ENCODE measurements around the gene PLA2G4B. TPM values are rescaled to one million over a fixed set of nuclear protein-coding genes. Genes with fewer than 3 reads are reported as not detected.
A peak's percentile ranks its signal among the peaks of the same experiment; 100 is the strongest.

Gene PLA2G4B
- total RNA-seq, 2 experiments from 2014 or later: 2.1 to 2.2 TPM

GRCh38 chr15:41817327-41817726 is 21.3 kb upstream of the PLA2G4B start:
- peaks cover 2% of the 10 kb centered on the region for H3K36me3 Mint-ChIP-seq
- no peaks in the 10 kb centered on the region for H3K9me3 Mint-ChIP-seq
- H3K27me3 Mint-ChIP-seq: no peaks in the 10 kb centered on the region
- no peak overlapping the region for H3K4me3 Mint-ChIP-seq
- H3K4me1 Mint-ChIP-seq: no peaks in the 10 kb centered on the region
- H3K27ac Mint-ChIP-seq: no peak overlapping the region
- no peak for DNase-seq

- H3K36me3 Mint-ChIP-seq: peaks cover 2% of the 10 kb centered on the region
- no peaks in the 10 kb centered on the region for H3K4me1 Mint-ChIP-seq
- H3K4me3 Mint-ChIP-seq: no peak overlapping the region
- H3K27me3 Mint-ChIP-seq: no peaks in the 10 kb centered on the region
- H3K27ac Mint-ChIP-seq: no peak overlapping the region
- no peaks in the 10 kb centered on the region for H3K9me3 Mint-ChIP-seq
- DNase-seq: no peak
Measured at GRCh38 chr15:41817781-41818180, 20.9 kb upstream of the PLA2G4B start.

DNA sequence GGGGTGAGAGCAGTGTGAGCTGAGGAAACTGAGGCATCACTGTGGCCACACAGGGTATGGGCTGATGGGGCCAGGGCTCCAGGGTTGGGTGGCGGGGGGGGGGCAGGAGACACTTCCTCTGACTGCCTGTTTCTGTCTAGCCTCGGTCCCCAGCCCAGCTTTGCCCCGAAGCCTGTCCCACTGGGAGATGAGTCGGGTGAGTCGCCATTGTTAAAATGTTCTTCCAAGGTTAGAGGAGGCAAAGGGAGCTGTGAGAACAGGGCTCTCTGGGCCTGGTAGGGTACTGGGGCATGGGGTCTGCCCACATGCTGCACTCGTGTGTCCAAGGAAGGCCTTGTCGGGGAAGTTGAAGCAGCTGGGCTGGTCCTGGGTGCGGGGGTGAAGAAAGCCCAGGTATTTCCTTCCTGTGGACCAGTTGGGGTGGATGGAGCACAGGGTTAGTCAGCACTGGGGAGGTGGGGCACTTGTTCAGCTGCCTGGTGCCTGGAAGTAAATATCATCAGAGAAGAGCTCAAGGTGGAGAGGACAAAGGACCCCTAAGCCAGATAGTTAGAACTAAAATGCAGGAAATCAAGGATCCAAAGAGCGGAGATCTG is 19.1 kb upstream of the PLA2G4B start:
- H3K36me3 Mint-ChIP-seq: no peaks in the 10 kb centered on the region
- no peaks in the 10 kb centered on the region for H3K27me3 Mint-ChIP-seq
- DNase-seq: no peak
- no peaks in the 10 kb centered on the region for H3K4me1 Mint-ChIP-seq
- H3K4me3 Mint-ChIP-seq: no peak overlapping the region
- H3K27ac Mint-ChIP-seq: no peak overlapping the region
- no peaks in the 10 kb centered on the region for H3K9me3 Mint-ChIP-seq

GRCh38 chr15:41820791-41821423 is 17.7 kb upstream of the PLA2G4B start:
- no peak overlapping the region for H3K27ac Mint-ChIP-seq
- DNase-seq: no peak
- H3K36me3 Mint-ChIP-seq: no peaks in the 10 kb centered on the region
- no peaks in the 10 kb centered on the region for H3K9me3 Mint-ChIP-seq
- no peak overlapping the region for H3K4me3 Mint-ChIP-seq
- H3K4me1 Mint-ChIP-seq: no peaks in the 10 kb centered on the region
- no peaks in the 10 kb centered on the region for H3K27me3 Mint-ChIP-seq

DNA sequence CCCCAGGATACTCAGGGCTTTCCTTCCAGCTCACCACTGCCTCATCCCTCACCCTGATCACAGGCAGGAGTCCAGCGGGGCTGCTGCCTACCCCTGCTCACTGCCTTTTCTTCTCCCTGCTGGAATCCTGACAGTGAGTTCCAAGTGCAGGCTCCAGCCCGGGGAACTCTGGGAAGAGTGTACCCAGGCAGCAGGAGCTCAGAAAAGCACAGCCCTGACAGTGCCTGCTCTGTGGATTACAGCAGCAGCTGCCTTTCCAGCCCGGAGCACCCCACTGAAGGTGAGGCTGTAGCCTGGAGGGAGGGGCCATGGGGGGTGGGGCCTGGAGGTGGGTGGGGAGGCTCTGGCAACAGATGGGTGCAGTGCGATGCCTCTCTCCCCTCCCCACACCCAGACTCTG is 16.8 kb upstream of the PLA2G4B start:
- Mint-ChIP-seq H3K4me1 (no peaks in the 10 kb centered on the region), H3K4me3 (no peak overlapping the region), H3K27ac (no peak overlapping the region), H3K27me3 (no peaks in the 10 kb centered on the region), H3K9me3 (no peaks in the 10 kb centered on the region), H3K36me3 (no peaks in the 10 kb centered on the region)
- DNase-seq: no peak

DNA sequence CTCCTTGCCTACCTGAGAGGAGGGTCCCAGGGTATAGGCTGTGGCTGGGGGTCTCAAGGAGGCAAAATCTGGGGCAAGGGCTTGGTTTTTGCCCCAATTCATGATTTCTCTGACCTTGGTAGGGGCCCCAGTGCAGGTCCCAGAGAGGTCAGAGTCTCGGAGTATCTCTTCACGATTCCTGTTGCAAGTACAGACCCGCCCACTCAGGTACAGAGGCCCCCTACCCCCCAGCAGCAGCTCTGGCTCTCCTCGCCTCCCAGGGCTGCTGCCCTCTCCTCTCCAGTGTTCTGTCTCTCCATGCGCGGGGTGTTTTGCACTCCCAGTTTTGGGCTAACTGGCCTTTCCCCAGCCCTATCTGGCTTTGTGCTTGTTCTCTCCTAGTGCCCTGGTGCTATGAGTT is 16.2 kb upstream of the PLA2G4B start:
- Mint-ChIP-seq H3K4me1 (no peaks in the 10 kb centered on the region), H3K27me3 (no peaks in the 10 kb centered on the region), H3K27ac (no peak overlapping the region), H3K9me3 (no peaks in the 10 kb centered on the region), H3K4me3 (no peak overlapping the region), H3K36me3 (no peaks in the 10 kb centered on the region)
- DNase-seq: no peak

DNA sequence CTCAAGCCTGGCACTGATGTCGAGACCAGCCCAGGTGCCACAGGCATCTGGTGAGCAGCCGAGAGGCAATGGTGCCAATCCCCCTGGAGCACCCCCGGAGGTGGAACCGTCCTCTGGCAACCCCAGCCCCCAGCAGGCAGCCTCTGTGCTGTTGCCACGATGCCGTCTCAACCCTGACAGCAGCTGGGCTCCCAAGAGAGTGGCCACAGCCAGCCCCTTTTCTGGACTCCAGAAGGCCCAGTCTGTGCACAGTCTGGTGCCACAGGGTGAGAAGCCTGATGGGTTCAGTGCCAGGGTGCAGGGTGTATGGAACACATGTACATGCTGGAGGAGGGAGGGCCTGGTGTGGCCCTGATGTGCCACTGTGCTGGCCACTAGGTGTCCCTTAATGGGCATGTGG is 15.7 kb upstream of the PLA2G4B start:
- Mint-ChIP-seq H3K4me3 (no peak overlapping the region), H3K27me3 (no peaks in the 10 kb centered on the region), H3K9me3 (no peaks in the 10 kb centered on the region), H3K27ac (no peak overlapping the region), H3K4me1 (peaks cover 2% of the 10 kb centered on the region), H3K36me3 (no peaks in the 10 kb centered on the region)
- no peak for DNase-seq

DNA sequence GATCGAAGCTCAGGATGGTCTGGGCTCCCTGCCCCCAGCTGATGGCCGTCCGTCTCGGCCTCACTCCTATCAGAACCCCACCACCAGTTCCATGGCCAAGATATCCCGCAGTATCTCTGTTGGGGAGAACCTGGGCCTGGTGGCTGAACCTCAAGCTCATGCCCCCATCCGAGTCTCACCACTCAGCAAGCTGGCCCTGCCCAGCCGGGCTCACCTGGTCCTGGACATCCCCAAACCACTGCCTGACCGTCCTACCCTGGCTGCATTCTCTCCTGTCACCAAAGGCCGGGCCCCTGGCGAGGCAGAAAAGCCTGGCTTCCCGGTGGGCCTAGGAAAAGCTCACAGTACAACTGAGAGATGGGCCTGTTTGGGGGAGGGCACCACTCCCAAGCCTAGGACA is 15.1 kb upstream of the PLA2G4B start:
- H3K27ac Mint-ChIP-seq: no peak overlapping the region
- H3K9me3 Mint-ChIP-seq: no peaks in the 10 kb centered on the region
- H3K27me3 Mint-ChIP-seq: no peaks in the 10 kb centered on the region
- DNase-seq: no peak
- no peak overlapping the region for H3K4me3 Mint-ChIP-seq
- peaks cover 3% of the 10 kb centered on the region for H3K4me1 Mint-ChIP-seq
- H3K36me3 Mint-ChIP-seq: no peaks in the 10 kb centered on the region

GRCh38 chr15:41824062-41824745 is 14.4 kb upstream of the PLA2G4B start:
- Mint-ChIP-seq H3K36me3 (no peaks in the 10 kb centered on the region), H3K4me1 (peaks cover 9% of the 10 kb centered on the region), H3K27me3 (no peaks in the 10 kb centered on the region), H3K4me3 (no peak overlapping the region), H3K27ac (no peak overlapping the region), H3K9me3 (no peaks in the 10 kb centered on the region)
- DNase-seq: no peak

DNA sequence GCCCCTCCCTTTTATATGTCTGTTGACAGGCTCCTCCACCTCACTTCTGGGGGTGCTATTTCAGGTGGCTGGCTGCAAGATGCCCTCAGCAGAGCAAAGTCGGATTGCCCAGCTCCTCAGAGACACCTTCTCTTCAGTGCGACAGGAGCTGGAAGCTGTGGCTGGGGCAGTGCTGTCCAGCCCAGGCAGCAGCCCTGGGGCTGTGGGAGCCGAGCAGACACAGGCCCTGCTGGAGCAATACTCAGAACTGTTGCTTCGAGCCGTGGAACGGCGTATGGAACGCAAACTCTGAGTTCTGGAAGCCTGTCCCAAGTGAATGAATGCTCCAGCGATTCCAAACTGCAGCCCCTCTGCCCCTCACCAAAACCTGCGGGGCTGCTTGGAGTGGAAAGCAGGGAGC is 13.5 kb upstream of the PLA2G4B start:
- Mint-ChIP-seq H3K4me3 (no peak overlapping the region), H3K9me3 (no peaks in the 10 kb centered on the region), H3K4me1 (peaks cover 10% of the 10 kb centered on the region), H3K27ac (no peak overlapping the region), H3K27me3 (no peaks in the 10 kb centered on the region), H3K36me3 (no peaks in the 10 kb centered on the region)
- DNase-seq: no peak

GRCh38 chr15:41825572-41826535 is 12.8 kb upstream of the PLA2G4B start:
- H3K4me1 Mint-ChIP-seq: peaks cover 13% of the 10 kb centered on the region
- no peak overlapping the region for H3K4me3 Mint-ChIP-seq
- DNase-seq: no peak
- H3K9me3 Mint-ChIP-seq: no peaks in the 10 kb centered on the region
- H3K27me3 Mint-ChIP-seq: no peaks in the 10 kb centered on the region
- no peaks in the 10 kb centered on the region for H3K36me3 Mint-ChIP-seq
- no peak overlapping the region for H3K27ac Mint-ChIP-seq

GRCh38 chr15:41827290-41827879 is 11.3 kb upstream of the PLA2G4B start:
- Mint-ChIP-seq H3K36me3 (no peaks in the 10 kb centered on the region), H3K27me3 (no peaks in the 10 kb centered on the region), H3K9me3 (no peaks in the 10 kb centered on the region), H3K4me3 (peak overlapping the region; percentile 90), H3K4me1 (peaks cover 27% of the 10 kb centered on the region), H3K27ac (peak overlapping the region; percentile 83)
- DNase-seq: peak; percentile 34

DNA sequence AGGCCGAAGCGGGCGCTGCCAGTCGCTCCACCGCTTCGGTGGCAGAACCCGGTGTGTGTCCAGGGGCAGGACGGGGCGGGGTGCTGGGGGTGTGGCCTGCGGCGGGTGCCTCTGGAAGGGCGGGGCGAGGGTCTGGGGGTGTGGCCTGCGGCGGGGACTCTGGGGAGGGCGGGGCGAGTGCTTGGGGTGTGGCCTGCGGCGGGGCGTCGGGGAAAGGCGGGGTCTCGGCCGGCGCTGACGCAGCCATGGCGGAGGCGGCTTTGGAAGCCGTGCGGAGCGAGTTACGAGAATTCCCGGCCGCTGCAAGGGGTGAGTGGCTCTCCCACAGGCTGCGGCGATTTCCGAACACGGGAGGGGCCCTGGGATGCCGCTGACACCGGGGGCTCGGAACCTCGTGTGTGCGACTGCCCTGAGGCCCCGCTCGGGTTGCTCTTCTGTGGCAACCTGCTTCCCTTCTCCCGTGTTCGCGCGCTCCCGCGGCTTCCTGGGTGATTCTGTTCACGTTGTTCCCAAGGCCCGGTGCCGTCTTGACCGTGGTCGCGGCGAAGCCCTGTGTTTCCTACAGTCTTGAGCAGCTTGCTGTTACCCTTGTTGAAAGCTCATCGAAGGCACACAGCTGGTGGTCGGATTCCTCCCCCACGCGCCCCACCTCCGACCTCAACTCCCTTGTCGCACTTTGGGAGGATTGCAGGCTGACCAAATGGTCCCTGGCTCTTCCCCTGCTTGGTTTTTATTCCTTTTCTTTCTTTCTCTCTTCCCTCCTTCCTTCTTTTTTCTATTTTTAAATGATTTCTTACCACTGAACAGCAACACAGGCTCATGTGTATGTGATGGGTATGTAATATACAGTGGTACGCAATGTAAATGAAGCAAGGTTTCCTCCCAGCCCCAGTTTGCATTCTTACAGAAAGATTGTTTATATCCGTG is 10.5 kb upstream of the PLA2G4B start, which contains the start of gene JMJD7:
Gene JMJD7 (plus strand): TSS at position 213 of the 927 bp plus-strand sequence. CDS start 33 bp downstream, at position 246.
- H3K4me3 Mint-ChIP-seq: peak within 1 kb of the TSS; percentile 90
- H3K27ac Mint-ChIP-seq: peak within 1 kb of the TSS; percentile 83
- peaks cover 35% of the 10 kb centered on the region for H3K4me1 Mint-ChIP-seq
- H3K27me3 Mint-ChIP-seq: no peaks in the 10 kb centered on the region
- no peaks in the 10 kb centered on the region for H3K36me3 Mint-ChIP-seq
- peak; percentile 92 for DNase-seq
- no peaks in the 10 kb centered on the region for H3K9me3 Mint-ChIP-seq

GRCh38 chr15:41828807-41829141 is 9.9 kb upstream of the PLA2G4B start:
- Mint-ChIP-seq H3K27me3 (no peaks in the 10 kb centered on the region), H3K27ac (peak overlapping the region; percentile 74)

More at GRCh38 chr15:41828807-41829141, 9.9 kb upstream of the PLA2G4B start:
- no peak for DNase-seq
- Mint-ChIP-seq H3K36me3 (no peaks in the 10 kb centered on the region), H3K9me3 (no peaks in the 10 kb centered on the region), H3K4me3 (peak overlapping the region; percentile 90), H3K4me1 (peaks cover 38% of the 10 kb centered on the region)

Measured in activated naive CD8-positive, alpha-beta T cell treated with anti-CD3 and anti-CD28 coated beads for 36 hours (primary cell).